OCI-LY7 (cell line): ENCODE measurements around the gene TMEM72. TPM values are rescaled to one million over a fixed set of nuclear protein-coding genes. Genes with fewer than 3 reads are reported as not detected.

Experiments used
- BruUV-seq: library from RNA; stranded (reverse); fragments of 400-500 nt; replicated peaks from 2 replicates; lab custom pipeline; 2021; lab: Mats Ljungman, UMichigan
- CTCF ChIA-PET: fragments of 300-600 bp; sonication (Branson Sonifier 250); formaldehyde crosslinking; loops from one replicate; lab custom pipeline; 2022; ENCODE audit warnings: antibody characterized with exemption; ENCODE audit not compliant: unreplicated experiment; lab: Charles Lee
- POLR2A ChIA-PET: fragments of 300-600 bp; sonication (Branson Sonifier 250); formaldehyde crosslinking; loops from one replicate; lab custom pipeline; 2022; ENCODE audit warnings: antibody characterized with exemption; lab: Charles Lee
- DNase-seq: peaks from one replicate; pipeline ENCODE4 v3.0.0-alpha.2; 2015; ENCODE audit warnings: low spot score
- H2AFZ ChIP-seq: fragments of 200-600 bp; sonication (generic), shearing (Covaris generic); 2 replicates; pipeline ENCODE4 v1.6.1; 2014; ENCODE audit warnings: mild to moderate bottlenecking, antibody characterized with exemption, low read length, moderate library complexity
- H3K27ac ChIP-seq: fragments of 200-600 bp; sonication (generic); 2 replicates; pipeline ENCODE4 v1.5.1; 2014; ENCODE audit warnings: mixed run types, low read depth, mild to moderate bottlenecking, moderate library complexity, low read length, inconsistent platforms; ENCODE audit not compliant: poor library complexity, severe bottlenecking
- H3K36me3 ChIP-seq: fragments of 200-600 bp; sonication (generic); 2 replicates; pipeline ENCODE4 v1.6.1; 2014; ENCODE audit warnings: mild to moderate bottlenecking, antibody characterized with exemption, low read length, moderate library complexity, mixed read lengths; ENCODE audit not compliant: insufficient read depth
- H3K4me1 ChIP-seq: fragments of 200-600 bp; sonication (generic); 2 replicates; pipeline ENCODE4 v1.5.1; 2014; ENCODE audit warnings: mild to moderate bottlenecking, low read length; ENCODE audit not compliant: insufficient read depth, poor library complexity, severe bottlenecking
- H3K4me2 ChIP-seq: fragments of 200-600 bp; sonication (generic); 2 replicates; pipeline ENCODE4 v1.6.1; 2014; ENCODE audit warnings: mild to moderate bottlenecking, low read length
- H3K4me3 ChIP-seq: fragments of 200-600 bp; sonication (generic); 2 replicates; pipeline ENCODE4 v1.5.1; 2014; ENCODE audit warnings: mild to moderate bottlenecking, low read depth, low read length; ENCODE audit not compliant: poor library complexity, severe bottlenecking
- H3K79me2 ChIP-seq: fragments of 200-600 bp; sonication (generic); 2 replicates; pipeline ENCODE4 v1.6.1; 2016; ENCODE audit warnings: low read depth, mild to moderate bottlenecking, low read length, moderate library complexity, mixed read lengths; ENCODE audit not compliant: insufficient read depth
- H3K9me2 ChIP-seq: fragments of 200-600 bp; sonication (generic); 2 replicates; pipeline ENCODE4 v1.6.1; 2016; ENCODE audit warnings: mild to moderate bottlenecking, low read length, mixed read lengths; ENCODE audit not compliant: insufficient read depth
- H3K9me3 ChIP-seq: fragments of 200-600 bp; sonication (generic); 2 replicates; pipeline ENCODE4 v1.6.1; 2014; ENCODE audit warnings: mild to moderate bottlenecking, mixed run types, low read length, mixed read lengths
- H4K20me1 ChIP-seq: fragments of 200-600 bp; sonication (generic); 2 replicates; pipeline ENCODE4 v1.6.1; 2014; ENCODE audit warnings: mild to moderate bottlenecking, antibody characterized with exemption, low read length, moderate library complexity, mixed read lengths; ENCODE audit not compliant: insufficient read depth
- EZH2phosphoT487 ChIP-seq: fragments of 200-600 bp; sonication (generic); IDR thresholded peaks from 2 replicates; pipeline ENCODE4 v1.6.1; 2018; ENCODE audit warnings: low read depth, borderline replicate concordance, mild to moderate bottlenecking, mixed run types, antibody characterized with exemption, low read length, moderate library complexity, mixed read lengths
- intact Hi-C: fragments of 100-400 bp; cut with micrococcal nuclease; formaldehyde crosslinking; loops from one replicate; pipeline ENCODE4 v1.10.0; 2022; ENCODE audit not compliant: unreplicated experiment
- total RNA-seq, 2 experiments: library from RNA; depleted of rRNA in 1 of 2; stranded (reverse); fragments of >200 nt in 1 of 2; shearing (Covaris generic) in 1 of 2; gene quantifications; 2 replicates each; pipeline ENCODE4 v1.2.3, GENCODE V29; 2014 to 2022
- TF ChIP-seq, protein P1 (sequence below): fragments of 200-600 bp; sonication (generic); conservative IDR thresholded peaks from 2 replicates; pipeline ENCODE4 v1.5.1; 2014; ENCODE audit warnings: mild to moderate bottlenecking, antibody characterized with exemption, low read length, moderate library complexity, mixed read lengths

Gene TMEM72
- total RNA-seq, 2 experiments from 2014 or later = not detected

- H3K4me2 ChIP-seq = no peak overlapping the region
- CTCF ChIA-PET = no interaction called here
These were observed 32.2 kb upstream of the TMEM72 start for GRCh38 chr10:44878706-44879530.

GRCh38 chr10:44879531-44879899 lies 31.6 kb upstream of the TMEM72 start:
- H3K27ac ChIP-seq = no peak overlapping the region
- TF ChIP-seq EZH2phosphoT487 = no peak
- TF ChIP-seq, protein P1, sequence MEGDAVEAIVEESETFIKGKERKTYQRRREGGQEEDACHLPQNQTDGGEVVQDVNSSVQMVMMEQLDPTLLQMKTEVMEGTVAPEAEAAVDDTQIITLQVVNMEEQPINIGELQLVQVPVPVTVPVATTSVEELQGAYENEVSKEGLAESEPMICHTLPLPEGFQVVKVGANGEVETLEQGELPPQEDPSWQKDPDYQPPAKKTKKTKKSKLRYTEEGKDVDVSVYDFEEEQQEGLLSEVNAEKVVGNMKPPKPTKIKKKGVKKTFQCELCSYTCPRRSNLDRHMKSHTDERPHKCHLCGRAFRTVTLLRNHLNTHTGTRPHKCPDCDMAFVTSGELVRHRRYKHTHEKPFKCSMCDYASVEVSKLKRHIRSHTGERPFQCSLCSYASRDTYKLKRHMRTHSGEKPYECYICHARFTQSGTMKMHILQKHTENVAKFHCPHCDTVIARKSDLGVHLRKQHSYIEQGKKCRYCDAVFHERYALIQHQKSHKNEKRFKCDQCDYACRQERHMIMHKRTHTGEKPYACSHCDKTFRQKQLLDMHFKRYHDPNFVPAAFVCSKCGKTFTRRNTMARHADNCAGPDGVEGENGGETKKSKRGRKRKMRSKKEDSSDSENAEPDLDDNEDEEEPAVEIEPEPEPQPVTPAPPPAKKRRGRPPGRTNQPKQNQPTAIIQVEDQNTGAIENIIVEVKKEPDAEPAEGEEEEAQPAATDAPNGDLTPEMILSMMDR = no peak
- no peaks in the 10 kb centered on the region for H3K4me1 ChIP-seq
- POLR2A ChIA-PET = no interaction called here
- no TSS peak for BruUV-seq
- no peaks in the 10 kb centered on the region for H4K20me1 ChIP-seq
- H3K9me3 ChIP-seq = no peaks in the 10 kb centered on the region
- no peak overlapping the region for H2AFZ ChIP-seq
- H3K4me3 ChIP-seq = no peak overlapping the region
- no peaks in the 10 kb centered on the region for H3K9me2 ChIP-seq
- CTCF ChIA-PET = no interaction called here
- no peaks in the 10 kb centered on the region for H3K79me2 ChIP-seq
- intact Hi-C loops = no loop called here
- no peak for DNase-seq
- H3K36me3 ChIP-seq = no peaks in the 10 kb centered on the region
- no peak overlapping the region for H3K4me2 ChIP-seq

More at GRCh38 chr10:44878706-44879530, 32.2 kb upstream of the TMEM72 start:
- TF ChIP-seq, protein P1 = no peak
- no peak for TF ChIP-seq EZH2phosphoT487
- Histone ChIP-seq H3K9me2 (no peaks in the 10 kb centered on the region), H3K4me3 (no peak overlapping the region), H2AFZ (no peak overlapping the region), H3K9me3 (no peaks in the 10 kb centered on the region), H3K36me3 (no peaks in the 10 kb centered on the region), H3K4me1 (no peaks in the 10 kb centered on the region), H4K20me1 (no peaks in the 10 kb centered on the region), H3K79me2 (no peaks in the 10 kb centered on the region), H3K27ac (no peak overlapping the region)
- DNase-seq = no peak
- POLR2A ChIA-PET = no interaction called here
- intact Hi-C loops = no loop called here
- no TSS peak for BruUV-seq

DNA sequence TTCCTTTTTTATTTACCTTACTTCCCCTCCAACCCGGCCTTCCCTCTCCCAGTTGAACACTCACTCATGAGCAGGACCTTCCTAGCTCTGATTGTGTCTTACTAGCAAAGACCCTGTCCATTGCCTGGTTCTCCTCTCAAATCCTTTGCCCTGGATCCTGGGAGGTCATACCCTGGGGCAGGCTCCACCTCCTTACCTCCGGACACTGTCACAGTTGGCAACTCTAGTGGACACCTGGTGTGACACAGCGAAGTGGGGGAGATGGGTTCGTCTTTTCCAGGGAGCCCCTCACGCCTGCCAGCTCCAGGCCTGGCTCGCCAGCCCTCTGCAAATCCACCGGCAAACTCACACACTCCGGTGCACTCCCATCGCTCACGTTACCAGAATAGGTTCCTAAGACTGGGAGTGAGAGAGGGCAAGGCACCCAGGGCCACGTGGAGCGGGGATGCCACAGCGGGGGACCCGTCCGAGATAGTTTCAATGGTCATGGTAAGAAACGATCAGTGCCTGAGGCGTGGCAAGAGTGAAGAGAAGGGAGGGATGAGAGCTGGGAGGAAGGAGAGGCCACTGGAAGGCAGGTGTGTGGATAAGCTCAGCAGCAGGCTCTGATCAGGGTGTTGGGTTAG lies 30.9 kb upstream of the TMEM72 start:
- BruUV-seq = no TSS peak
- no peak overlapping the region for H2AFZ ChIP-seq
- H3K79me2 ChIP-seq = no peaks in the 10 kb centered on the region
- no peak for DNase-seq
- no peak overlapping the region for H3K27ac ChIP-seq
- POLR2A ChIA-PET = no interaction called here
- CTCF ChIA-PET = interaction anchor here (0.5 kb wide), 1 partner anchor 68 kb away, joined by 3 read pairs; no protein-coding TSS in a partner anchor
- H3K4me1 ChIP-seq = no peaks in the 10 kb centered on the region
- H3K4me2 ChIP-seq = no peak overlapping the region
- H3K4me3 ChIP-seq = no peak overlapping the region
- H3K9me3 ChIP-seq = no peaks in the 10 kb centered on the region
- H3K36me3 ChIP-seq = no peaks in the 10 kb centered on the region
- TF ChIP-seq, protein P1 = no peak
- no peak for TF ChIP-seq EZH2phosphoT487
- H4K20me1 ChIP-seq = no peaks in the 10 kb centered on the region
- H3K9me2 ChIP-seq = no peaks in the 10 kb centered on the region
- intact Hi-C loops = no loop called here
